PFSK-1 (cell line): ENCODE results near the gene SCARB1.

ENCODE experiments used
- FOXP2 ChIP-seq: optimal IDR thresholded peaks from 2 replicates; pipeline ENCODE3; 2011; ENCODE audit warnings: borderline replicate concordance, control low read depth, inconsistent platforms; ENCODE audit not compliant: insufficient read depth; ENCODE audit errors: extremely low read length, extremely low read depth
- POLR2AphosphoS5 ChIP-seq: IDR thresholded peaks from 2 replicates; pipeline ENCODE4 v1.6.1; 2012; ENCODE audit warnings: low read depth, mild to moderate bottlenecking, control low read depth, low read length, moderate library complexity
- SIN3A ChIP-seq: IDR thresholded peaks from 2 replicates; pipeline ENCODE4 v1.6.1; 2012; ENCODE audit warnings: mild to moderate bottlenecking, low read length, moderate library complexity, borderline replicate concordance; ENCODE audit not compliant: insufficient read depth
- TAF1 ChIP-seq: IDR thresholded peaks from 2 replicates; pipeline ENCODE4 v1.6.1; 2012; ENCODE audit warnings: low read length, control low read depth, borderline replicate concordance; ENCODE audit not compliant: insufficient read depth
- TF ChIP-seq, protein P1 (sequence below), 2 experiments: IDR thresholded peaks; 2 replicates each; pipeline versions ENCODE4 v1.6.1 to v1.8.0; 2011 to 2012; ENCODE audit warnings: low read depth in 2 of 2, low read length in 2 of 2, control low read depth in 1 of 2, inconsistent platforms in 1 of 2, mild to moderate bottlenecking in 1 of 2, moderate library complexity in 1 of 2; ENCODE audit not compliant: insufficient read depth in 1 of 2

The SCARB1 gene

DNA sequence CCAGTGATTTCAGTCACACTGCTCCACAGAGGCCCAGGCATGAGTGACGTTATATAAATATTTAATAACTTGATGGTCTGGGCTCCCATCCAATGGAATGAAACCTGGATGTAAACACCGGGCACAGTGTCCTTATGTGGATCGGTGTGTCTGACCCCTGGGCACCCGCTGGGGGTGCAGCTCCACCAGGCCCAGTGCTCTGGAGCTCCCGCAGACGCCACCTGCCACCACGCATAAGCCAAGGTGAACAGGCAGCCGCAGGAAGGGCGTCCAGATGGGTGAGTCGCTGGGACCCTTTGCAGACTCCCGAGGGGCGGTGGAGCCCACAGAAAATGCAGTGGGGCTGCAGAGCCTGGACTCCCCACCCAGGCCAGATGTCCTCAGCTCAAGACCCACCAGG lies 121.6 kb downstream of the SCARB1 start:
- TF ChIP-seq POLR2AphosphoS5 (no peak), FOXP2 (no peak), TAF1 (no peak), SIN3A (no peak)
- TF ChIP-seq, protein P1, sequence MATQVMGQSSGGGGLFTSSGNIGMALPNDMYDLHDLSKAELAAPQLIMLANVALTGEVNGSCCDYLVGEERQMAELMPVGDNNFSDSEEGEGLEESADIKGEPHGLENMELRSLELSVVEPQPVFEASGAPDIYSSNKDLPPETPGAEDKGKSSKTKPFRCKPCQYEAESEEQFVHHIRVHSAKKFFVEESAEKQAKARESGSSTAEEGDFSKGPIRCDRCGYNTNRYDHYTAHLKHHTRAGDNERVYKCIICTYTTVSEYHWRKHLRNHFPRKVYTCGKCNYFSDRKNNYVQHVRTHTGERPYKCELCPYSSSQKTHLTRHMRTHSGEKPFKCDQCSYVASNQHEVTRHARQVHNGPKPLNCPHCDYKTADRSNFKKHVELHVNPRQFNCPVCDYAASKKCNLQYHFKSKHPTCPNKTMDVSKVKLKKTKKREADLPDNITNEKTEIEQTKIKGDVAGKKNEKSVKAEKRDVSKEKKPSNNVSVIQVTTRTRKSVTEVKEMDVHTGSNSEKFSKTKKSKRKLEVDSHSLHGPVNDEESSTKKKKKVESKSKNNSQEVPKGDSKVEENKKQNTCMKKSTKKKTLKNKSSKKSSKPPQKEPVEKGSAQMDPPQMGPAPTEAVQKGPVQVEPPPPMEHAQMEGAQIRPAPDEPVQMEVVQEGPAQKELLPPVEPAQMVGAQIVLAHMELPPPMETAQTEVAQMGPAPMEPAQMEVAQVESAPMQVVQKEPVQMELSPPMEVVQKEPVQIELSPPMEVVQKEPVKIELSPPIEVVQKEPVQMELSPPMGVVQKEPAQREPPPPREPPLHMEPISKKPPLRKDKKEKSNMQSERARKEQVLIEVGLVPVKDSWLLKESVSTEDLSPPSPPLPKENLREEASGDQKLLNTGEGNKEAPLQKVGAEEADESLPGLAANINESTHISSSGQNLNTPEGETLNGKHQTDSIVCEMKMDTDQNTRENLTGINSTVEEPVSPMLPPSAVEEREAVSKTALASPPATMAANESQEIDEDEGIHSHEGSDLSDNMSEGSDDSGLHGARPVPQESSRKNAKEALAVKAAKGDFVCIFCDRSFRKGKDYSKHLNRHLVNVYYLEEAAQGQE (IDR thresholded peaks at IDR 0.05; ENCODE audit: insufficient read depth in 1 of 2, low read depth in 2 of 2, low read length in 2 of 2), result no peak

DNA sequence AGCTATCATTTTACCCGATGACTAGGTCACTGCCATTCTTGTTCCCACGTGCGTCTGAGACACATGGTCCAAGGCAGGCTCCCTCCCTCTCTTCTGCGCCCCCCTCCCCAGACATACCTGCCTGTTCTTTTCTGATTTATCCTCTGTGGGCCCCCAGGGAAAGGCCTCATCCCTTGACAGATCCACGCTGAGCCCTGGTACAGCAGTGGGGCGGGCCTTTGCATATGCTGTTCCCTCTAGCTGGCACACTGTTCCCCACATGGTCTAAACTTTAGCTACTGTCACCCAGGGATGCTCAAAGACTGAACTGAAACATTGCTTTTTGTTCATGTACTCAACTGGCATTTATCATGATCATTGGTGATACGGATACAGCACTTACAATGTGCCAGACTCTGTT lies 122.5 kb downstream of the SCARB1 start:
- peak; percentile 6 for TF ChIP-seq FOXP2
- no peak for TF ChIP-seq POLR2AphosphoS5
- TF ChIP-seq SIN3A, result no peak
- TF ChIP-seq, protein P1 (IDR thresholded peaks at IDR 0.05; ENCODE audit: insufficient read depth in 1 of 2, low read depth in 2 of 2, low read length in 2 of 2), result no peak

DNA sequence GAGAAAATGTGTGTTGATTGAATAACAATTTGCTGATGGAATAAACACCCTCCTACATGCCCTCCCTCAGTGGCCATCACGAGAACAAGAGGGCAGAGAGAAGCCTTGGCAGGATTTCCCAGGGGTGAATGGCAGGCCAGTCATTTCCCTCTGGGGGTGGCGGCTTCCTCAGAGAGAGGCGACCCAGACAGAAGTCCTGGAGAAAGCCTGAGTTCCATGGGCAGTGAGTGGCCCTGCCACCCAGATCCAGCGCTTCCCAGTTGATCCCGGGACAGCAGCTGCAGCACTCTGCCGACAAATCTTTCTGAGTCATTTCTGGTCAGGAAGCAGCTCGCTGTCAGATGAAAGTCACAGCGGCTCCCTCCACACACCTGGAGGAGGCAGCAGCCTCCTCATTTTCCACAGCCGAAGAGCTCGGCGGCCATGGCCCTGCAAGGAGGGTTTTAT lies 123.0 kb downstream of the SCARB1 start:
- TF ChIP-seq POLR2AphosphoS5 (no peak), FOXP2 (peak; percentile 22), TAF1 (no peak)
- TF ChIP-seq, protein P1 (IDR thresholded peaks at IDR 0.05; ENCODE audit: insufficient read depth in 1 of 2, low read depth in 2 of 2, low read length in 2 of 2), result no peak

DNA sequence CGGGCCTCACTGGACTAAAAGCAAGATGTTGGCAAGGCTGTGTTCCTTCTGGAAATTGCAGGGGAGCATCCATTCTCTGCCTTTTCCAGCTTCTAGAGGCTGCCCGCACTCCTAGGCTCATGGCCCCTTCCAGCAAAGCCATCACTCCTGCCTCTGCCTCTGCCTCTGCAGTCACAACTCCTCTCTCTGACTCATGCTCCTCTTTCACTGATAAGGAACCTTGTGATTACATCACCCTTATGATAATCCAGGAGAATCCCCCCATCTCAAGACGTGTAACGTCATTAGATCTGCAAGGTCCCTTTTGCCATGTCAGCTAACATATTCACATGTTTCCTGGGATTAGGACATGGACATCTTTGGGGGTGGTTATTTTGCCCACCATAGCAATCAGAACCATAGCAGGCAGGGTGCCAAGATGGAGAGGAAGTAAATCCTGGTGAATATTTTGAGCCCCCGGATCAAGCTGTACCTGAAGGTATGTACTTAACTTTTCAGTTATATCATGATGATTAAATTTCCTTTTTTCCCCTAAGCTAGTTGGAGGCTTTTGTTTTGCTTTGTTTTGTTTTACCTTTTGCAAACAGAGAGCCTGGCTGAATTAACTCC lies 123.6 kb downstream of the SCARB1 start:
- TF ChIP-seq SIN3A (no peak), FOXP2 (no peak), POLR2AphosphoS5 (no peak), TAF1 (no peak)
- TF ChIP-seq, protein P1 (IDR thresholded peaks at IDR 0.05; ENCODE audit: insufficient read depth in 1 of 2, low read depth in 2 of 2, low read length in 2 of 2), result no peak

DNA sequence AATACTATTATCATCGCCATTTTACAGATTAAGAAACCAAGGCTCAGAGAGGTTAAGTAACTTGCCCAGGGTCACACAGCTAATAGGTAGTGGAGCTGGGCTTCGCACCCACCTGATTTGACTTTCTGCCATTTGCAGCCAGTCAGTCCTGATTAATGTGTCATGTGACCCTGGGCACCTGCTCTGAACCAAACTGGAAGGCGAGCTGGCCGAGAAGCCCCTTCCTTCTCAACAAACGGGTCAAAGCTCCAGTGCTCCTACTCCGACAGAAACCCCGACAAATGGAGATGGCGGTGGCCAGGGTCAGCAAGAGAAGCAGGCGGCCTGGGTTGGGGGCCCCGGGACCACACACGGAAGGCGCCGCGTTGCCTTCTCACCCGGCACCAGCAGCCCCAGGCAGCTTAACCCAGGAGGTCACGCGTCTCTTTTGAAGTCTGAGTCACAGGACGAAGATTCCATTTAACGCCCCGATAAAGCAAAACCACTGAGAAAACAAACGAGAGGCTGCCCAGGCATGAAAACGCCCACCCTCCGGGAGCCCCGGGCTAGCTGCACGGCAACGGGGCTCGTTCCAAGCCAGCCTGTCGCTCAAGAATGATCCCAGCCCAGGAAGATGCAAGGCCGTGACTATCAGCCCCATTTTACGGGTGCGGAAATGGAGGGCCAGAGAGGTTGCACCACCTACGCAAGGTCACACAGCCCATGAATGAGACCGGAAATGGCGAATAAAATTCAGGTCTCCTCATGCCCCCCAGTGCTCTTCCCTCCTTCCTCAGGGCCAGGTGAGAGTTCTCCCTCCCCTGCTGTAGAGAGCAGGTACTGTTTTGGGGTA lies 124.8 kb downstream of the SCARB1 start:
- no peak for TF ChIP-seq SIN3A
- TF ChIP-seq, protein P1 (IDR thresholded peaks at IDR 0.05; ENCODE audit: insufficient read depth in 1 of 2, low read depth in 2 of 2, low read length in 2 of 2), result no peak
- TF ChIP-seq FOXP2, result no peak
